Measurements from ENCODE around the gene FKBP8.

DNA sequence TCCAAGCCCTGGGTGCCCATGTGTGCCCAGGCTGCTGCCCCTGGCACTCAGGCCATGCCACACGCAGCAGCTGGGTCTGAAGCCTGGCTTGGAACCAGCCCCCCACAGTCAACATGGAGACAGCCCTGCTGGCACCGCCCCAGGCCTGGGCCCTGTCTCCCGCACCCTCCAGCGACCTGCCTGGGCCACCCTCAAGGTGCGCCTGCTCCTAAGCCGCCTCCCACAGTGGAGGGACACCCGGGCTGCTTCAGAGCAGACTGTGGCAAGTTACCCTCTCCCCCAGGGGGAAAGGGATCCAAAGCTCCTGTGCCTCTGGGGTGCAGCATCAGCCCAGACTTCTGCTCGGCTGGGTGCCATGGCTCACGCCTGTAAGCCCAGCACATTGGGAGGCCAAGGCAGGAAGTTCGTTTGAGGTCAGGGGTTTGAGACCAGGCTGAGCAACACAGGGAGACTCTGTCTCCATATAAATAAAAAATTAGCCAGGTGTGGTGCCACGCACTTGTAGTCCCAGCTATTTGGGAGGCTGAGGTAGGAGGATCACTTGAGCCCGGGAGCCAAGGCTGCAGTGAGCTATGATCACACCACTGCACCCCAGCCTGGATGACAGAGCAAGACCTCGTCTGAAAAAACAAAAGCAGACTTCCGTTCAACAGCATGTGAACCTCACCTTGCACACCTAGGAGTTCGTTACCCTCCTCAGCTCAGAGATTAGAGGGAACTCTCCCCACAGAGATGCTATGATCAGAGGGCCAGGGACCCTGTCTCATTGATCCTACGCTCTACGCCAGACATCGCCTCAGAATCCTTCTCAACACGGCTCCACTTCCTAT lies 37.1 kb downstream of the FKBP8 start:
- TF ChIP-seq, protein P1, sequence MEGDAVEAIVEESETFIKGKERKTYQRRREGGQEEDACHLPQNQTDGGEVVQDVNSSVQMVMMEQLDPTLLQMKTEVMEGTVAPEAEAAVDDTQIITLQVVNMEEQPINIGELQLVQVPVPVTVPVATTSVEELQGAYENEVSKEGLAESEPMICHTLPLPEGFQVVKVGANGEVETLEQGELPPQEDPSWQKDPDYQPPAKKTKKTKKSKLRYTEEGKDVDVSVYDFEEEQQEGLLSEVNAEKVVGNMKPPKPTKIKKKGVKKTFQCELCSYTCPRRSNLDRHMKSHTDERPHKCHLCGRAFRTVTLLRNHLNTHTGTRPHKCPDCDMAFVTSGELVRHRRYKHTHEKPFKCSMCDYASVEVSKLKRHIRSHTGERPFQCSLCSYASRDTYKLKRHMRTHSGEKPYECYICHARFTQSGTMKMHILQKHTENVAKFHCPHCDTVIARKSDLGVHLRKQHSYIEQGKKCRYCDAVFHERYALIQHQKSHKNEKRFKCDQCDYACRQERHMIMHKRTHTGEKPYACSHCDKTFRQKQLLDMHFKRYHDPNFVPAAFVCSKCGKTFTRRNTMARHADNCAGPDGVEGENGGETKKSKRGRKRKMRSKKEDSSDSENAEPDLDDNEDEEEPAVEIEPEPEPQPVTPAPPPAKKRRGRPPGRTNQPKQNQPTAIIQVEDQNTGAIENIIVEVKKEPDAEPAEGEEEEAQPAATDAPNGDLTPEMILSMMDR (IDR thresholded peaks at IDR 0.05; ENCODE audit: insufficient read depth, low read length) = no peak
- TF ChIP-seq, protein P2, sequence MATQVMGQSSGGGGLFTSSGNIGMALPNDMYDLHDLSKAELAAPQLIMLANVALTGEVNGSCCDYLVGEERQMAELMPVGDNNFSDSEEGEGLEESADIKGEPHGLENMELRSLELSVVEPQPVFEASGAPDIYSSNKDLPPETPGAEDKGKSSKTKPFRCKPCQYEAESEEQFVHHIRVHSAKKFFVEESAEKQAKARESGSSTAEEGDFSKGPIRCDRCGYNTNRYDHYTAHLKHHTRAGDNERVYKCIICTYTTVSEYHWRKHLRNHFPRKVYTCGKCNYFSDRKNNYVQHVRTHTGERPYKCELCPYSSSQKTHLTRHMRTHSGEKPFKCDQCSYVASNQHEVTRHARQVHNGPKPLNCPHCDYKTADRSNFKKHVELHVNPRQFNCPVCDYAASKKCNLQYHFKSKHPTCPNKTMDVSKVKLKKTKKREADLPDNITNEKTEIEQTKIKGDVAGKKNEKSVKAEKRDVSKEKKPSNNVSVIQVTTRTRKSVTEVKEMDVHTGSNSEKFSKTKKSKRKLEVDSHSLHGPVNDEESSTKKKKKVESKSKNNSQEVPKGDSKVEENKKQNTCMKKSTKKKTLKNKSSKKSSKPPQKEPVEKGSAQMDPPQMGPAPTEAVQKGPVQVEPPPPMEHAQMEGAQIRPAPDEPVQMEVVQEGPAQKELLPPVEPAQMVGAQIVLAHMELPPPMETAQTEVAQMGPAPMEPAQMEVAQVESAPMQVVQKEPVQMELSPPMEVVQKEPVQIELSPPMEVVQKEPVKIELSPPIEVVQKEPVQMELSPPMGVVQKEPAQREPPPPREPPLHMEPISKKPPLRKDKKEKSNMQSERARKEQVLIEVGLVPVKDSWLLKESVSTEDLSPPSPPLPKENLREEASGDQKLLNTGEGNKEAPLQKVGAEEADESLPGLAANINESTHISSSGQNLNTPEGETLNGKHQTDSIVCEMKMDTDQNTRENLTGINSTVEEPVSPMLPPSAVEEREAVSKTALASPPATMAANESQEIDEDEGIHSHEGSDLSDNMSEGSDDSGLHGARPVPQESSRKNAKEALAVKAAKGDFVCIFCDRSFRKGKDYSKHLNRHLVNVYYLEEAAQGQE (IDR thresholded peaks at IDR 0.05; ENCODE audit: insufficient replicate concordance, low read depth) = no peak
- TF ChIP-seq POLR2AphosphoS5 (IDR thresholded peaks at IDR 0.05; ENCODE audit: low read depth) (no peak), SPI1 (IDR thresholded peaks at IDR 0.05; ENCODE audit: borderline replicate concordance, low read depth) (no peak)

Measured in HL-60 (cell line).